ENCODE measurements around the gene DPEP2. TPM values are rescaled to one million over a fixed set of nuclear protein-coding genes. Genes with fewer than 3 reads are reported as not detected.

The DPEP2 gene
- total RNA-seq, 3 donors from 2014 or later: 1.3 to 7.7 (median 2.5) TPM

- Histone ChIP-seq H3K4me1 (no peaks in the 10 kb centered on the region), H3K4me3 (no peak within 1 kb of the TSS), H3K27me3 (no peaks in the 10 kb centered on the region), H3K36me3 (no peaks in the 10 kb centered on the region), H3K9me3 (no peaks in the 10 kb centered on the region), H3K27ac (no peak within 1 kb of the TSS)
- intact Hi-C loops (cut with DNase I; ENCODE audit: low total_unique reads): loop anchor here (5.0 kb wide), 1 partner anchor 57 kb away; no protein-coding TSS in a partner anchor
- TF ChIP-seq POLR2AphosphoS5 (IDR thresholded peaks at IDR 0.05) (no peak), POLR2A (IDR thresholded peaks at IDR 0.05) (no peak), CTCF (IDR thresholded peaks at IDR 0.05) (no peak)
- no peak for DNase-seq (ENCODE audit: low spot score in 2 of 2)
These were observed 19.2 kb downstream of the DPEP2 start, which contains the start of gene DPEP3 for GRCh38 chr16:67979955-67980678. Gene DPEP3 (minus strand): TSS chr16:67980499. CDS start chr16:67980380, 119 bp downstream.

GRCh38 chr16:67977469-67978227 is 21.6 kb downstream of the DPEP2 start:
- no peaks in the 10 kb centered on the region for H3K4me1 ChIP-seq
- H3K27ac ChIP-seq: no peak overlapping the region
- DNase-seq (ENCODE audit: low spot score in 2 of 2): no peak
- no peak for TF ChIP-seq CTCF (IDR thresholded peaks at IDR 0.05)
- no peak for TF ChIP-seq POLR2AphosphoS5 (IDR thresholded peaks at IDR 0.05)
- TF ChIP-seq POLR2A (IDR thresholded peaks at IDR 0.05): no peak
- no peaks in the 10 kb centered on the region for H3K27me3 ChIP-seq
- no peak overlapping the region for H3K4me3 ChIP-seq
- intact Hi-C loops (cut with DNase I; ENCODE audit: low total_unique reads): loop anchor here (5.0 kb wide), 1 partner anchor 60 kb away; no protein-coding TSS in a partner anchor
- no peaks in the 10 kb centered on the region for H3K9me3 ChIP-seq
- no peaks in the 10 kb centered on the region for H3K36me3 ChIP-seq

DNA sequence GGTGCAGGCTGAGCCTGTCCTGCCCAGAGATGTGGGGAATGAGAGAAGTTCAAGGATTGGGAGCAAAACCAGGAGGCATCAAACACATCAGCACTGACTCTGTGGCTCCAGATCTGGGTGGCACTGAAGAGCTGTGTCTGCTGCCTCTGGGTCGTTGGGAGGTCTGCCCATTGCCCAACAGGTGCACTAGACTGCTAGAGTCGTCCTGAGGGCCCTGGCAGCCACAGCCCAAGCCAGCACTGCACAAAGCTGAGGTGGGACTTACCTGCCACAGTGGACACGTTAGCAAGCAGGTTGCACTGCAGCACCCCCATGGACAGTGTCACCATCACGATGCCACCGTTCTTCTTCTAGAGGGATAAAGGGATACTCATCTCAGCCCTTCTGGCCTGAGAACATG is 22.3 kb downstream of the DPEP2 start:
- no peaks in the 10 kb centered on the region for H3K9me3 ChIP-seq
- no peaks in the 10 kb centered on the region for H3K27me3 ChIP-seq
- no peak for DNase-seq (ENCODE audit: low spot score in 2 of 2)
- no peaks in the 10 kb centered on the region for H3K4me1 ChIP-seq
- H3K36me3 ChIP-seq: no peaks in the 10 kb centered on the region
- TF ChIP-seq POLR2AphosphoS5 (IDR thresholded peaks at IDR 0.05) (no peak), CTCF (IDR thresholded peaks at IDR 0.05) (no peak), POLR2A (IDR thresholded peaks at IDR 0.05) (no peak)
- no peak overlapping the region for H3K4me3 ChIP-seq
- no peak overlapping the region for H3K27ac ChIP-seq
- intact Hi-C loops (cut with DNase I; ENCODE audit: low total_unique reads): loop anchor here (5.0 kb wide), 1 partner anchor 60 kb away; no protein-coding TSS in a partner anchor

- Histone ChIP-seq H3K27me3 (no peaks in the 10 kb centered on the region), H3K9me3 (no peaks in the 10 kb centered on the region), H3K27ac (no peak overlapping the region), H3K36me3 (no peaks in the 10 kb centered on the region), H3K4me1 (no peaks in the 10 kb centered on the region), H3K4me3 (no peak overlapping the region)
- TF ChIP-seq POLR2A (IDR thresholded peaks at IDR 0.05): no peak
- TF ChIP-seq CTCF (IDR thresholded peaks at IDR 0.05): no peak
- no peak for TF ChIP-seq POLR2AphosphoS5 (IDR thresholded peaks at IDR 0.05)
- intact Hi-C loops (cut with DNase I; ENCODE audit: low total_unique reads): loop anchor here (5.0 kb wide), 1 partner anchor 61 kb away; no protein-coding TSS in a partner anchor
- no peak for DNase-seq (ENCODE audit: low spot score in 2 of 2)
These were observed 23.1 kb downstream of the DPEP2 start for GRCh38 chr16:67976205-67976604.

Measured in breast epithelium (tissue), 4 donors.